ENCODE data around the gene SEMA6B.
"Not testable (repeated sequence)": the region's sequence is repeated elsewhere in the genome, so short reads cannot be mapped to it uniquely, and the experiment has no call there.

The SEMA6B gene

GRCh38 chr19:4571305-4571917, 11.9 kb upstream of the SEMA6B start:
- no peak for DNase-seq (ENCODE audit: low spot score)

GRCh38 chr19:4570916-4571304, 11.4 kb upstream of the SEMA6B start:
- no peak for DNase-seq (ENCODE audit: low spot score)

GRCh38 chr19:4570402-4570801, 10.9 kb upstream of the SEMA6B start:
- DNase-seq (ENCODE audit: low spot score), result no peak

GRCh38 chr19:4568886-4569285, 9.4 kb upstream of the SEMA6B start:
- no peak for DNase-seq (ENCODE audit: low spot score)

GRCh38 chr19:4567584-4568071, 8.1 kb upstream of the SEMA6B start:
- peak; percentile 86 for DNase-seq (ENCODE audit: low spot score)

GRCh38 chr19:4566402-4567051, 7.0 kb upstream of the SEMA6B start:
- DNase-seq (ENCODE audit: low spot score), result no peak

GRCh38 chr19:4563562-4563961, 4.1 kb upstream of the SEMA6B start:
- not testable (repeated sequence) for DNase-seq (ENCODE audit: low spot score)

GRCh38 chr19:4562085-4562484, 2.6 kb upstream of the SEMA6B start:
- not testable (repeated sequence) for DNase-seq (ENCODE audit: low spot score)

GRCh38 chr19:4557971-4558941, 1.2 kb downstream of the SEMA6B start:
- peak; percentile 83 for DNase-seq (ENCODE audit: low spot score)

- DNase-seq (ENCODE audit: low spot score), result no peak
Measured at GRCh38 chr19:4557144-4557970, 2.1 kb downstream of the SEMA6B start.

GRCh38 chr19:4556597-4557127, 2.8 kb downstream of the SEMA6B start:
- peak; percentile 76 for DNase-seq (ENCODE audit: low spot score)

GRCh38 chr19:4555657-4556561, 3.6 kb downstream of the SEMA6B start:
- DNase-seq (ENCODE audit: low spot score), result no peak

- no peak for DNase-seq (ENCODE audit: low spot score)
Measured at GRCh38 chr19:4554717-4555116, 4.8 kb downstream of the SEMA6B start.

GRCh38 chr19:4553775-4554174, 5.7 kb downstream of the SEMA6B start:
- no peak for DNase-seq (ENCODE audit: low spot score)

- no peak for DNase-seq (ENCODE audit: low spot score)
Measured at GRCh38 chr19:4553092-4553695, 6.3 kb downstream of the SEMA6B start.

GRCh38 chr19:4552525-4552819, 7.0 kb downstream of the SEMA6B start:
- DNase-seq (ENCODE audit: low spot score), result no peak

GRCh38 chr19:4550479-4551050, 8.9 kb downstream of the SEMA6B start:
- DNase-seq (ENCODE audit: low spot score), result no peak

- DNase-seq (ENCODE audit: low spot score), result no peak
Measured at GRCh38 chr19:4550018-4550417, 9.5 kb downstream of the SEMA6B start.

- DNase-seq (ENCODE audit: low spot score), result no peak
Measured at GRCh38 chr19:4548238-4548584, 11.3 kb downstream of the SEMA6B start.
